GM18909 (cell line): ENCODE data around the gene CARS2.
"Not testable (repeated sequence)": the region's sequence is repeated elsewhere in the genome, so short reads cannot be mapped to it uniquely, and the experiment has no call there.

Source experiments
- ATAC-seq: cut with Tn5 transposase; IDR thresholded peaks from one replicate; pipeline ENCODE4 v1.9.1; 2021; ENCODE audit warnings: mild to moderate bottlenecking; ENCODE audit not compliant: unreplicated experiment, poor library complexity

CARS2 gene, protein sequence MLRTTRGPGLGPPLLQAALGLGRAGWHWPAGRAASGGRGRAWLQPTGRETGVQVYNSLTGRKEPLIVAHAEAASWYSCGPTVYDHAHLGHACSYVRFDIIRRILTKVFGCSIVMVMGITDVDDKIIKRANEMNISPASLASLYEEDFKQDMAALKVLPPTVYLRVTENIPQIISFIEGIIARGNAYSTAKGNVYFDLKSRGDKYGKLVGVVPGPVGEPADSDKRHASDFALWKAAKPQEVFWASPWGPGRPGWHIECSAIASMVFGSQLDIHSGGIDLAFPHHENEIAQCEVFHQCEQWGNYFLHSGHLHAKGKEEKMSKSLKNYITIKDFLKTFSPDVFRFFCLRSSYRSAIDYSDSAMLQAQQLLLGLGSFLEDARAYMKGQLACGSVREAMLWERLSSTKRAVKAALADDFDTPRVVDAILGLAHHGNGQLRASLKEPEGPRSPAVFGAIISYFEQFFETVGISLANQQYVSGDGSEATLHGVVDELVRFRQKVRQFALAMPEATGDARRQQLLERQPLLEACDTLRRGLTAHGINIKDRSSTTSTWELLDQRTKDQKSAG

DNA sequence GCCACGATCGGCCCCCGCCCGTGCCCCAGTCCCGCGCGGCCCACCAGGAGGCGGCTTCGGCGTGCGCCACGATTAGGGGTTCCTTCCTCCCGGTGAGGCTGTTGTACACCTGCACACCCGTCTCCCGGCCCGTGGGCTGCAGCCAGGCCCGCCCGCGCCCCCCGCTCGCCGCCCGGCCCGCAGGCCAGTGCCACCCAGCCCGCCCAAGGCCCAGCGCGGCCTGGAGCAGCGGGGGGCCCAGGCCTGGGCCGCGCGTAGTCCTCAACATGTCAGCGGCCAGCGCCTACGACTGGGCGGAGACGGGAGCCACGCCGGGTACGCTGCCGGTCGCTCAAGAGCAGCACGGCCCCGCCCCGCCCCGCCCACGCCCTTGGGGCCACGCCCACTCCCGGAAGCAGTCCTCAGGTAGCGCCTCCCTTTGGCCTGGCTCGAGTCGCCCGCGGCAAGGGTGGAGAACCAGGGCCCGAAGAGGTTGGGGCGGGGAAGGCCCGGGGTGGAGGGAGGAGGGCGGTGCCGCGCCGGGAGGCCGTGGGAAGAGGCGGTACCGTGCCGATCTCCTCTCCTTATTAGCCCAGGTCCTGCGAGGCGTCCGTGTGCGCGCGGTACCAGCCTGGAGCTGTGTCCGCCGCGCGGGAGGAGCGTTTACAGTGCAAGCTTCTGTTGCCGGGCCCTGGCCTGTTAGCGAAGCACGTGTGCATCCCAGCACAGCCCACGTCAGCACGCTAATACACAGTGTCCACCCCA is at the start of gene CARS2:
TSS of gene CARS2 (minus strand) at position 291 of the 744 bp plus-strand sequence. CDS start at position 268, 23 bp downstream.
- peak; percentile 96 for ATAC-seq

DNA sequence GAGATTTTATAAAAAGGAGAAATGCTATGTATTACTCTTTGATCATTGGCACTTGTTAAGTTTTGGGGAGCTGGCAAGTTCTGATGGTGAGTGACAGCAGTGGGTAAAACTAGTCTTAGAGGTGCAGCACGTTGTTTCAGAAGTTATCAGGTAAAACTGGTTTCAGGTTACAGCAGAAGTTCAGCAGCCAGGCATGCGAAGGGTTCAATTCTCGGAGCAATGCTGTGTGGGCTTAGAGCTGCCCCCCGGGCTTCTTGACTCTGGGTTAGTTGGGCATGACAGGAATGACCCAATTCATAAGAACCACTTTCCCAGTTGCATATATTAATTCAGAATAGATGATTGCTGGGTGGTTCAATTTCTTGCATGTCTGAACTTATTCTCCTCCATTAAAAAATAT is 42.4 kb upstream of the CARS2 start:
- no peak for ATAC-seq

DNA sequence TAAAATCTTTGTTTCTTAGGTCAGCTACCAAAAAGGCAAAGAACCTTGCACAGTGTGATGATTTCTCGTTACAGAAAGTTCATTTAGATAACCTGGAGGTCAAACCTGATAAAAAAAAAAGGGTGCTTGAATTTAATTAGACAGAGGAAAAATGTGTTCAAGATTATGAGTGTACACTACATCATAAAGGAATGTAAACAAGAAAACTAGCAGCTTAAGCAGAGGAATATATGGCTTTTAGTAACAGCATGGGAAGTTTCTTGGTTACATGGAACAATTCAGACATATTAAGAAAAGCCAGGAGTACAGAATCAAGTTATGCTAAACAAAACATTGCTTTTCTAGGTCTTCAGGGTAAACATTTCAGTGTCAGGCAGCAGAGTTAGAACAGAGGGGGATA is 40.5 kb upstream of the CARS2 start:
- no peak for ATAC-seq

DNA sequence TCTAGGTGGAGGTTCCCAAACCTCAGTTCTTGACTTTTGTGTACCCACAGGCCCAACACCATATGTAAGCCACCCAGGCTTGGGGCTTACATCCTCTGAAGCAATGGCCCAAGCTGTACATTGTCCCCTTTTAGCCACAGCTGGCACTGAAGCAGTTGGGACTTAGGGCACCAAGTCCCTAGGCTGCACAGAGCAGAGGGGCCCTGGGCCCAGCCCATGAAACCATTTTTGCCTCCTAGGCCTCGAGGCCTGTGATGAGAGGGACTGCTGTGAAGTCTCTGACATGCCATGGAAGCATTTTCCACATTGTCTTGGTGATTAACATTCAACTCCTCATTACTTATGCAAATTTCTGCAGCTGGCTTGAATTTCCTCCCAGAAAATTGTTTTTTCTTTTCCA is 37.8 kb upstream of the CARS2 start:
- ATAC-seq = no peak

DNA sequence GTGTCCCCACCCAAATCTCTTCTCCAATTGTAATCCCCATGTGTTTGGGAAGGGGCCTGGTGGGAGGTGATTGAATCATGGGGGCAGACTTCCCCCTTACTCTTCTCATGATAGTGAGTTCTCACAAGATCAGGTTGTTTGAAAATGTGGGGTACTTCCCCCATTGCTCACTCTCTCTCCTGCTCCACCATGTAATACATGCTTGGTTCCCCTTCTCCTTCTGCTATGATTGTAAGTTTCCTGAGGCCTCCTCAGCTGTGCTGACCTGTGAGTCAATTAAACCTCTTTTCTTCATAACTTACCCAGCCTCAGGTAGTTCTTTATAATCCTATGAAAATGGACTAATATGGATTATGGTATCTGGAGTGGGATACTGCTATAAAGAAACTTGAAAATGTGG is 31.6 kb upstream of the CARS2 start:
- ATAC-seq = no peak

DNA sequence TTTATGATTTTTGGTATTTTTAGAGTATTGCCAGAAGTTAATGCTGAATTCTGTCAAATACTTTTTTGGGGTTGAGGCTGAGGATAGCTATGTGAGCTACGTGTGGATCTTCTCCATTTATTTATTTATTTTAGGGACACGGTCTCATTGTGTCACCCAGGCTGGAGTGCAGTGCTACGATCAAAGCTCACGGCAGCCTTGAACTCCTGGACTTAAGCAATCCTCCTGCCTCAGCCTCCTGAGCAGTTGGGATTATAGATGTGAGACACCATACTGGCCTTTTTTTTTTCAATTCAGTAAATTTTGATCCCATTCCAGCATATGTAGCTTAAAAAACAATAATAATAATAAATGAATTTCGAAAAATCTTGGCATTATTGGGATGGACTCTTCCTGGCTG is 28.6 kb upstream of the CARS2 start:
- ATAC-seq = no peak

DNA sequence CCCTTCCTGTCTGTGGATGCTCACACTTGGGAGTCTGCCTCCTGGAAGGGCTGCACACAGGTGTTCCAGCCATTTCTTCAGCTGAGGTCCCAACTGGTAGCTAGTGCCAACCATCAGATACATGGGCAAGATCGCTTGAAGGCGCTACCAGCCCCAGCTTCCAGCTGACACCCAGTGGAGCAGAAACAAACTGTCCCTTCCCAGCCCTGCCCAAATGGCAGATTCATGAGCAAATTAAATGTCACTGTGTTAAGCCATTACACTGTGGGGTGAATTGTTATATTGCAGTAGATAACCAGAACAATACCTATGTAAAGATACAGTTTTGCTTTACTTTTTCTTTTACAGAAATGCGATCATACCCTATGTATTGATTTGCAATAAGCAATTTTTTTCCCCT is 25.2 kb upstream of the CARS2 start:
- ATAC-seq = no peak

DNA sequence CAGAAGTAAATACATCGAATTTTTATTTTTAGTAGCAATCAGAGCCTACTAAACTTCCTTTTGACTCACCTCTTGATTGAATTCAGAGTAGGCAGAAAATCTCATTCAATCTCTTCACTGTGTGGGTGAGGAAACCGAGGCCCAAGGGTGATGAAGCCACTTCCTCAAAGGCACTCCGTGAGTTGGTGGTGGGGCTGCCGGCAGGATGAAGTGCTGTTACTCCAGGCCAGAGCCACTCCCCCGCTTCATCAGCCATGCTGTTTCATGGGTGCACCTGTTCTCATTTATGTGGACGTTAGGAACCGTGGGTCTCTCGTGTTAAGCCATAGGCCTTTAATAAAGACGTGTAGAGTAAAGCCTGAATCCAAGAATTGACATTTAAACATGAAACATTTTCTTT is 20.8 kb upstream of the CARS2 start:
- no peak for ATAC-seq

DNA sequence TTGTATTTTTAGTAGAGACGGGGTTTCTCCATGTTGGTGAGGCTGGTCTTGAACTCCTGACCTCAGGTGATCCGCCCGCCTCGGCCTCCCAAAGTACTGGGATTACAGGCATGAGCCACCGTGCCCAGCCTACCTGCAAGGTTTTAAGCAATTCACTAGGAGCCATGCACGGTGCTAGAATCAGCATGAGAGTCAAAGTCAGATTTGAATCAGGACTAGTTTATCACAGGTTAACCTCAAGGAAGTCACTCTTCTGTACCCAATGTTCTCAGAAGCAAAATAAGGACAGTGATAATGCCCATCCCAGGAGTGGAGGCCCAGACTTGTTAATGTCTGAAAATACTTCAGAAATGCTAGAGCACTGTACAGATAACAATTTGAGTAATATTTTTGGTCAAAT is 20.2 kb upstream of the CARS2 start:
- ATAC-seq = not testable (repeated sequence)

DNA sequence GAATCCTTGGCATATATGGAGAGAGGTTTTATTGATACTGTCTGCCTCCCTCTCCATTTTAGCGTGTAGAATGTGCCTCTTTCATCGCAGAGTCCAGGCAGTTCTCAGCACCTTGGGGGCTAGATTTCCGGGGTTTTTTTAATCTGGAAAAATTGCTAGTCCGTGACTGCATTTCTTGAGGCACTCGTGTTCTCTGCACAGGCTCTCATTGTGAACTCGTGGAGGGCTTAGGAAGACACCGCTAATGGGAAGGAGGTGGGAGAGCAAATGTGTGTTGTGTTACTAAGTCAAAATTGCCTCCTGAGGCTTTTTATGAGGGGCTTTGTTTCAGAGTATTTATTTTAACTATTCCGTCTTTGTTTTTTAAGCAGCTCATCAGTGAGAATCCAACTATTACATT is 17.7 kb upstream of the CARS2 start:
- no peak for ATAC-seq

DNA sequence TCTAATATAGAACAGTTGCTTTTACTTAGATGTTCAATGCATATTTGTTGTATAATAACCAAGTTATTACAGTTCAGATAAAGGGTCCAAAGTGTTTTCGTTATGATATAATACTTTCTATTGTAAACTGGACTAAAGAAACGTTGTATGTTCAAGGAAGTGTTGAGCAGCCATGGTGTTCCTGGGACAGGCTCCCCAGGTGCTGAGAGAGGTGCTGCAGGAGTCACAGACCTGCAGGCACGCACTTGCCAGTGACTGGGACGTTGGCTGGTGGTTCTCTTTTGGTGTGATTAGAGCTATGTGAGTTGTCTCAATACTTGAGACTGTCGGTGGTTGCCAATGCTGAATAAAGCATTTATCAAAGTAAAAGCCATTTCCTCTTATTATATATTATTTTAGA is 17.1 kb upstream of the CARS2 start:
- no peak for ATAC-seq

DNA sequence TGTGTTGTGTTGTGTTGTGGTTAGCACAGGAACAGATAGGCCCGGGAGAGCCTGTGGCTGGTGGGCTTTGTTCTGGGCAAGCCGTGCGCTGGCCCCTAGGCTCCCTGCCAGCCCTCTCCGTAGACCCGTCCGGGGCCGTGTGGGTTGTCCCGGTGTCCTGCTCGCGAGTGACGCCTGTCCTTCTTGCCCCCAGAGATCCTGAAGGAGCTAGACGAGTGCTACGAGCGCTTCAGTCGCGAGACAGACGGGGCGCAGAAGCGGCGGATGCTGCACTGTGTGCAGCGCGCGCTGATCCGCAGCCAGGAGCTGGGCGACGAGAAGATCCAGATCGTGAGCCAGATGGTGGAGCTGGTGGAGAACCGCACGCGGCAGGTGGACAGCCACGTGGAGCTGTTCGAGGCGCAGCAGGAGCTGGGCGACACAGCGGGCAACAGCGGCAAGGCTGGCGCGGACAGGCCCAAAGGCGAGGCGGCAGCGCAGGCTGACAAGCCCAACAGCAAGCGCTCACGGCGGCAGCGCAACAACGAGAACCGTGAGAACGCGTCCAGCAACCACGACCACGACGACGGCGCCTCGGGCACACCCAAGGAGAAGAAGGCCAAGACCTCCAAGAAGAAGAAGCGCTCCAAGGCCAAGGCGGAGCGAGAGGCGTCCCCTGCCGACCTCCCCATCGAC is 13.3 kb upstream of the CARS2 start:
- ATAC-seq = no peak

DNA sequence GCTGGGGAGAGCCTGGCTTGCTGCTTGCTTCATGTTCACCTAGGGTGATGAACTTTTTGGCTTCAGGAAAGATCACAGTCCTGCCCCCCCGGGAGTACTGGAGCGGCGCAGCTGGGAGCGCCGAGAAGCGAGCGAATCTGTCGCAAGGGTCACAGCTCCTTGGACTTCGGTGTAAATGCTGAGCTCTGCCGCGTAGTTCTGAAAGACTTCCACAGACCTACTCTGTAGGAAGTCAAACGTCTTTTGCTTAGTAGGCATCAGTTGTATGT is 10.3 kb upstream of the CARS2 start:
- no peak for ATAC-seq

DNA sequence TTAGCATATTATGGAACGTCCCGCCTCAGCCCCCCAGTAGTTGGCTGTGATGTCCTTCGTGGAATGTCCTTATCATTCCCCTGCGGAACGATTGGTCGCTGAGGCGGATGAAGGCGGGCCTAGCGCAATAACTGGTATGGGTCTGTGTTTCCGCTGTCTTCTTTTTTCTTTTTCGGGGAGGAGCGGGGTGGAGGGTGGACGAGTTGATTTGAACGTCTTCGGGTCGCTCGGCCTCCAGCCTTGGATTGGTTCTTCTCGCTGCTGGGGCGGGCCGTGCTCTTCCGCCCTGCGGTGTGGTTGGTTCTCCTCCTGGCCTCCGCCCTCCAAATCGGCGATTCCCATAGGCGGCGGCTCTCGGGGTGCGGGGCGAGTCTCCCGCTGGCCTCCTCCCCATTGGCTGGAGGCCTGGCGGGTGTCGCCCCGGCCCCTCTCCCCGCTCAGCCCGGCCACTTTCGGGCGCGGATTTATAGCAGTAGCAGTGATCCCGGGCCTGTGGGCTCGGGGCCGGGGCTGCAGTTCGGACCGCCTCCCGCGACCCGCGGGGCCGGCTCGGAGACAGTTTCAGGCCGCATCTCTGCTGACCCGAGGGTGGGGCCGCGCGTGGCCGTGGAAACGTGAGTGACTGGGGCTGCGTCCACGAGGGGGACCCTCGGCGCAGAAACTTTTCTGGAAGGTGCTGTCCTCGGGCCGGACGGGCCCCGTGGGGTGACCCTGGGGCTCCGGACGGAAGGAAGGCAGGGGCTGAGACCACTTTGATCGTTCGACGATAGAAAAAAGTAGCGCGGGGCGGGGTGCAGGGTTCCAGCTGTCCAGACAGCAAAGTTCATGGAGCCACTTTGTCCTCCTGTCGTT is 9.7 kb upstream of the CARS2 start:
- peak; percentile 65 for ATAC-seq

DNA sequence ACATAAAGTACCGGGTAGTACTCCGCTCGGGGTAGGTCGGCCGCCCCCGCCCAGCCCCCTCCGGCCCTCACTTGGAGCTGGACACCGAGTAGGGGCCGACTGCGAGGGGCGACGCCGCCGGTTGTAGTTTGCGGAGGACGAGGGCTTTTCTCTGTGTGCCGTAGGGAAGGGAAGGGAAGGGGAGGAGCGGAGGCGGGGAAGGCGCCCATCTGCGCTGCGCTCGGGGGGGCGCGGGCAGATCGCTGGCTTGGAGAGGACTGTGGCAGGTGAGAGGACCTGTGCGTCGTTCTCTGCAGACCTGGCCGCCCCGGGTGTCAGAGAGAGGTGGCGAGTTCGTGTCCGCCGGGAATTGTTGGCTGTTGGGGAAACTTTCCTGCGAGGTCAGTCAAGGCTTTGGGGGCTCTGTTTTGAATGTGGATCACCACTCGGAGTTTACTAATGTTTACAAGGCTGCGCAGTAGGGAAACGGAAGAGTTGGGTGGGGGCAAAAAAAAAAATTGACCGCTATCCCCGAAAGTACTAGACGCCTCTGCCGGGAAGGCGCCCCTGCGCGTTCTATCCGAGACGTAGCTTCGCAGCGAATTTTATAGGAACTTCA is 9.0 kb upstream of the CARS2 start:
- no peak for ATAC-seq

DNA sequence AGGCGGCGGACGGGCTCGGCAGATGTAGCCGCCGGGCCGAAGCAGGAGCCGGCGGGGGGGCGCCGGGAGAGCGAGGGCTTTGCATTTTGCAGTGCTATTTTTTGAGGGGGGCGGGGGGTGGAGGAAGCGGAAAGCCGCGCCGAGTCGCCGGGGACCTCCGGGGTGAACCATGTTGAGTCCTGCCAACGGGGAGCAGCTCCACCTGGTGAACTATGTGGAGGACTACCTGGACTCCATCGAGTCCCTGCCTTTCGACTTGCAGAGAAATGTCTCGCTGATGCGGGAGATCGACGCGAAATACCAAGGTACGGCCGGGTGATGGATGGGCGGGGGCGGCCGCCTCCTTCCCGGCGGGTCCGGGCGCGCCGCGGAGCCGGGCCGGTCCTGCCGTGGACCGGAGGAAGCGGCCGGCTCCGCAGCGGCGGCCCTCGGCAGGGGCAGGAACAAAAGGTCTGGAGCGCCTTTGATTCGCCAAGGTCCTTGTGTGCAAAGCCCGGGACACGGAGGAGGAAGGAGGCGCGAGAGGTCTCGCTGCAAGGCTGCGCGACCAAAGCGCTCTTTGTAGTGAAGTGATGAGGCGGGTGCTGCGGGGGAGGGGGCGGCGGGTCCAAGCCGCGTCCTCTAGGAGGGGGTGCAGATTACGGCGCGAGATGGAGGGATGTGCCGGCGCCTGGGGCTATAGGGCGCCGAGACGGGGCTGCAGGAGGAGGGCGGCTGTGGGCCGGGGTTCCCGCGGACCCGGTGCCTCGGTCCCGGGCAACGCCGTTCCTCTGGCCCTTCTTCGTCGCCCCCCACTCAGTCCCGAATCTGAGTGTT is 8.3 kb upstream of the CARS2 start:
- ATAC-seq = no peak

DNA sequence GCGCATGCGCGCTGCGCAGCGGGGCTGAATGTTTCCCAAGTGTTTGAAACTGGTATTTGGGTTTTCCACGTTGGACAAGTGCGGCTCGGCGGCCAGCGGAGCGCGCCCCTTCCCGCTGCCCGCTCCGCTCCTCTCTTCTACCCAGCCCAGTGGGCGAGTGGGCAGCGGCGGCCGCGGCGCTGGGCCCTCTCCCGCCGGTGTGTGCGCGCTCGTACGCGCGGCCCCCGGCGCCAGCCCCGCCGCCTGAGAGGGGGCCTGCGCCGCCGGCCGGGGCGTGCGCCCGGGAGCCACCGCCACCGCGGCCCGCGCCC is 7.7 kb upstream of the CARS2 start, which contains the start of gene ING1:
TSS of gene ING1 (plus strand) at position 59 of the 311 bp plus-strand sequence. CDS start 450 bp downstream, outside the sequence.
- no peak for ATAC-seq

DNA sequence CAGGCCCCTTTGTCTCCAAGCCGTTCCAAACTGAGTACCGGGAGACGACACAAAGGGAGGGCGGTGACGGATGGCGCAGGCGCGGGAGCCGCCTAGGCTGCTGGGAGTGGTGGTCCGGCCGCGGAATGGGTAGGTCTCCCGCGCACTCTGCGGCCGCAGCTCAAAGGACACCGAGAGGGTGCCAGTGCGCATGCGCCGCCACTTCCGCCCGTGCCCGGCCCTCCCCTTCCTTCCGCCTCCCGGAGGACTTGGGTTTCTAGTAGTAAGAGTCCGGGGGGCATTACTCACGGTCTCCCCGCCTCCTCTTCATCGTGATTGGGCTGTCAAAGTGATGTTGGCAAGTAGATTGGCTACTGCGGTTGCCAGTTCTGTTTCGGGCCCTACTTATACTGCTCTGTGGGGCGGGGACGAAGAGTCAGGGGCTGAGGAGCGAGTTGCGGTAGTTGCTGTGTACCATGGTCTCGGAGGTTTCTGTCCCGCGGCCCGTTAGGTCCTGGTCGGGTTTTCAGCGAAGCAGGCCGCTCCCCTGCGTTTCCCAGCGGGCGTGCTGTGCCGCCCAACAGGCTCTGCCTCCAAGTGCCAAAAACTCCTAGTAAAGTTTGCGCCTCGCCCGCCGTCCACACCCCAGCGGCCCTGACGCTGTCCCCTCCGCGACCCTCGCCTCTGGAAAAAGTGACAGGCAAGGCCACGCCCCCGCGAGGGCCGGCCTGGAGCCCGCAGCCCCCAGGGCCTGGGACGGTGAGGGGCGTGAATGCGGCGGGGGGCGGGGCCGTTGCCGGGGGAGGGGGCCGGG is 7.1 kb upstream of the CARS2 start:
- peak; percentile 56 for ATAC-seq
